EH (cell line): ENCODE measurements around the gene EOLA1.
"Not testable (repeated sequence)": the region's sequence is repeated elsewhere in the genome, so short reads cannot be mapped to it uniquely, and the experiment has no call there.

Experiments used
- DNase-seq: peaks from one replicate; pipeline ENCODE4 v3.0.0-alpha.2; 2015; ENCODE audit warnings: low read depth

Gene EOLA1

GRCh38 chrX:149540621-149541520, at the start of gene EOLA1:
Gene EOLA1, plus strand, starts transcription at chrX:149541012. Its CDS starts 4,619 bp downstream, at chrX:149545631.
- peak; percentile 96 for DNase-seq

GRCh38 chrX:149491812-149492211, 49.0 kb upstream of the EOLA1 start:
- DNase-seq, result no peak

DNA sequence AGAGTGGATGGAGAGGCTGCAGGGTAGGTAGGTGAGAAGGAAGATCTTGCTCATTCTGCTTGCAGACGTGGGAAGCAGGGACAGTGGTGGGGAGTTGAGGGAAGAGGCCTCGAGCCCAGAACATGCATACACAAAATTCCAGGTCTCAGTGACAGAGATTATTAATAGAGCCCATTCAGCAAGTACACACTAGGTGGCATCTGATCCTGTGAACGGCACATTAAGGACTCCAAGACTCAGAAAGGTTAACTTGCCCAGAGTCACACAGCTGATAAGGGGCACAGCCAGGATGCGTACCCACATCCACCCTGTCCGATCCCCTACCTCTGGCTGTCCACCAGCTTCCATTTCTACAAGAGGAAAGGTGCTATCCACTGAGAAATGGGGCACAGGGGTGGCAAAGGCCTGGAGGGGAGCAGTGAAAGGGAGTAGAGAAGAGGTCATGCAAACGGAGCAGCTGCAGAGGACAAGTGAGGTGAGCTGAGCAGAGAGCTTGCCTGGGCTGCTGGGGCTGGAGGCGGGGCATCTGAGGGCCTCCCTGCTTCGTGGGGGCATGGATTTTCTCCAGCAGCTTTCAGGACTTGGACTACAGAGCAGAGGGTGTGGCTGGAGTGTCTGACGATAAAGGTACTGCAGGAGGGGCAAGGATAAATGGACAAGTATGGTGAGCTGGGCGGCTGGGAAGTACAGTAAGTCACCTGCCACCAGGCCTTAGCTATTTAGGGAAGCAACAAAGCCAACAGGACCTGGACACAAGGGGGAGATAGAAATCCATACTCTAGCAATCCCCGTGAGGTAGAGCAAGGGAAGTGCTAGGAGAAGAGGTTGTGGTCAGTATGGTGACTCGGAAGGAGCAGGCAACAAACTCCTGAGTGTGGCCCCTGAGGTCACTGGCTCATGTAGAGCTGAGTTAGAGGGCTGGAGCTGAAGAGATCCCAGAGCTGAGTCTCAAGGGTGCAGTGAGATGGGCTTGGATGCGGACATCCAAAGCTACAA, 46.9 kb upstream of the EOLA1 start:
- no peak for DNase-seq

- DNase-seq, result no peak
These were observed 45.8 kb upstream of the EOLA1 start for GRCh38 chrX:149494844-149495565.

DNA sequence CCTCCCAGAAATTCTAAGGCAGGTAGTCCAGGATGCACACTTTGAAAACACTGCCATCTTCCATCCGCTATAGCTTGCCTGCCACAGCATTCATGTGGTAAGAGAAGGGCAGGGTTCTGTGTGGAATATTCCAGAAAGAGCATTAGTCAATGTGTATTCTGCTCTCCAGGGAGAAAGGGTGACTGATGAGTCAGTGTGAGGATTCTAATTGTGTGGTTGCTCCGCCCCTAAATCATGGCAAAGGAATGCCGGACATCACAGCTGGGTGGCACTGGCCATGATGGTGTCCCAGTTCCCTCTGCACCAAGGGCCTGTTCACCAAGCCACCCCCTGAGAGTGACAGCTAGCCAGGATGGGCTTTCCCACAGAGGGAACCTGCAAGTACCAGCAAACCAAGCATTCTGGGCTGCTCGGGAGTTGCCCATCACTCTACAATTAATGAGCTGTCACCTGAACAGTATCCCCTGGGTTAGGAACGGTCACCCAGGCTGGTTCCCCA, 45.2 kb upstream of the EOLA1 start:
- DNase-seq, result peak; percentile 89

DNA sequence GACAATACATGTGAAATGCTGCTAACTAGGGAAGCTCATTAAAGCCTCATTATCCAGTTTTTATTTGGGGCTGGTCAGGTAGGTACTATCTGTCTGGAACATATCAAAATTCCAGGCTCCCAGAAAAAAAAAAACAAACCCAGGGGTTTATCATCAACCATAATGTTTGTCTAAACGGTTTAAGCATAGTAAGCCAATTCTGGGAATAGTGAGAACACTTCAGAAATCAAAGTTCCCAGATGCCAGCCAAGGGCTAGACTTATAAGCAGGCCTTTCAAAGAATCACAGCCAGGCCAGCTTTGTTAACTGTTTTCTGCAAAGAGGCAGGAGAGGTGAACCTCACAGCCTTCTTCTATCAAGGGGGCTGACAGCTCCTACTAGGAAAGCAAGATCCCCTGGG, 43.8 kb upstream of the EOLA1 start:
- no peak for DNase-seq

GRCh38 chrX:149497626-149498025, 43.2 kb upstream of the EOLA1 start:
- peak; percentile 78 for DNase-seq

- DNase-seq, result no peak
These were observed 42.0 kb upstream of the EOLA1 start for GRCh38 chrX:149498767-149499166.

DNA sequence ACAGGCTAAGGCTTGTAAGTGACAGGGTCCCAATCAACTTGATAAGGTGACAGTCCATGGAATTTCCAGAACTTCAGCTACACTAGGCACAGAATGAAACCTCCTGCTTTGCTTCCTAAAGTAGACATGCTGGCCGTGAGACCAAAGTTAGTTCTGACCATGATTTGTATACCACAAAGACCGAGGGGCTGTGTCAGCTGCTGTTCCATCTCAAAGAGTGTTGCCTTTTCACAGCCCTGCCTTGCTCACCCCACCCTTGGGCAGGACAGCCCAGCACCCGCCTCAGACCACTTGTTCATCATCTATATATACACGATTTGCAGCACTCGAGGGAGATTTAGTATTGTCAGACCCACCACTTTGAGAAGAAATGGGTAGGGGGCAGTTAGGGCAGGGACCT, 41.0 kb upstream of the EOLA1 start:
- no peak for DNase-seq

GRCh38 chrX:149502923-149503322, 37.9 kb upstream of the EOLA1 start:
- not testable (repeated sequence) for DNase-seq

DNA sequence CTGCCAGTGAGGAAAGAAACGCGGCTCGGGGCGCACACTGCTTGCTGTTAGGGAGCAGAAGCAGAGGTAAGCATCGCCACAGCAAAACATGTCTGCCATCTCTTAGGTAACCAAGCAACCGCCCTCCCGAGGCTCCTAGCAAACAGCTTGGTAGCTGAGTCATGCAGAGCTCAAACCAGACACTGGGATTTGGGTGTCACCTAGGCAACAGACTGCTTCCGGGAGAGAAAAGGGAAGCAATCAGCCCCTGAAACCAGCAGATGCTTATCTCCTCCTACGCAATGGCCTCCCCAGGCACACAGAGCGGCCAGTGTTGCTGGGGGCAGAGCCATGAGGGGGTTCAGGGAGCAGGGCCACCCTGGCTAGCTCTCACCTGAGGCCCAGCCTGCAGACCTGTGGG, 37.4 kb upstream of the EOLA1 start:
- peak; percentile 57 for DNase-seq

- no peak for DNase-seq
These were observed 36.4 kb upstream of the EOLA1 start for GRCh38 chrX:149504226-149504914.

- peak; percentile 85 for DNase-seq
These were observed 35.7 kb upstream of the EOLA1 start, which contains the start of gene IDS for GRCh38 chrX:149504915-149505651. Gene IDS, minus strand, starts transcription at chrX:149505306. Its CDS starts 169 bp downstream, at chrX:149505137.

DNA sequence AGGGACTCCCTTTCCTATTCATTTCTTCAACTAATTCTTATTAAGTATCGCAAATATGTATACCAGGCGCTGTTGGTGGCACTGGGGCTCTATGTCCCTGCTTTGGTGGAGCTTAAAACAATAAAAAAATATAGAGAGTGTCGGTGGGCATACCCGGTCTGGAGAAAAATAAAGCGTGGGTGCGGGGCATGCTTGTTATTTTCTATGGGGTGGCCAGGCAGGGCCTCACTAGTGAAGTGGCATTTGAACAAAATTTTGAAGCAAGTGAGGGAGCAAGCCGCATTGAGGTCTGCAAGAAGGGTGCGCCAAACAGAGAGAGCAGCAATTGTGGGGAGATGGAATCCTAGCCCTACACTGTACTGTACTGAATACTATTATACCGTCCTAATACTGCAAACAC, 35.1 kb upstream of the EOLA1 start:
- DNase-seq, result no peak

DNA sequence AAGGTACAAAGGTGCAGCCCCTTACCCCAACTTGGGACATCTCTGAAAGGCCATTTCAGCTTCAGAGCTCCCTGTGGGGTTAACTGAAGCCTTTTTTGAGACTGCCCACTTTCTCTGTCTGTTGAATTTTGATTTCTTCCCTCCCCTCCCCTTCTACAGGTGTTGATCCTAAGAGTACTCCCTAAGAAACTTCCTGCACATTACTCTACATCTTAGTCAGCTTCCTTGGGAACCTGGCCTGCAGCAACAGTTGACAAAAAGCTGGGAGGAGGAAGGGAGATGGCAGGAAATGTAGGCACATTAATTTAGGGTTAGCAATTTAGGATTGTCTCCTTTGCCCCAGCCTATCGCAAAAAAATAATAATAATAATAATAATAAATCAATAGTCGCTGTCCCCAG, 34.5 kb upstream of the EOLA1 start:
- DNase-seq, result no peak

- no peak for DNase-seq
These were observed 32.3 kb upstream of the EOLA1 start for GRCh38 chrX:149508467-149508866.

GRCh38 chrX:149510386-149510785, 30.4 kb upstream of the EOLA1 start:
- no peak for DNase-seq

GRCh38 chrX:149511081-149511480, 29.7 kb upstream of the EOLA1 start:
- no peak for DNase-seq

DNA sequence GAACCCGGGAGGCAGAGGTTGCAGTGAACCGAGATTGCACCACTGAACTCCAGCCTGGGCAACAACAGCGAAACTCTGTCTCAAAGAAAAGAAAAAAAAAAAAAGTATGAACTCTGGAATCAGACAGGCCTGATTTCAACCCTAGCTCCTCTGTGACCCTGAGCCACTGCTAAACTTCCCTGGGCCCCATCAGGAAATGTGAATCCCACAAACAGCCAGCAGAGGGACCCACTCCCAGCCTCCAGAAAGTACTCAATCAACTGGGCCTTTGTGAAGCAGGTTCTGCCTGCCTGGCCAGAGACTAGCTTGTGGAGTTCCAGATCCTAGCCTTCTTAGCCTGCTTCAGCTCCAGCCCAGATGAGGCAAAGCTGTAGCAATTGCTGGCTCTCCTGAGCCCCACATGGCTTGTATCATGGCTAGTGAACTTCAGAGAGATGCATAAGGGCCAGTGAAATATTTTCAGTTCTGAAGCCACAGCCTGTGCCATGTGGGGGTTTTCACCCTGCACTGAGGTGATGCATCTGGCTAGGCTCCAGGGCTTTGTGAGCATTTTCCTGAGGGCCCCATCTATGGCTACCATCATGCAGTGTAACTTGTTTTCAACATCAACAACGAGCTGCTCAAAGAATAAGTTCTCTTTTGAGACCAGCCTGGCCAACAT, 28.5 kb upstream of the EOLA1 start:
- peak; percentile 58 for DNase-seq
